Fibroblast of upper back skin (primary cell): ENCODE data around the gene RBKS.
A peak's percentile ranks its signal among the peaks of the same experiment; 100 is the strongest.
"Not testable (repeated sequence)": the region's sequence is repeated elsewhere in the genome, so short reads cannot be mapped to it uniquely, and the experiment has no call there.

ENCODE experiments used
- DNase-seq: peaks from one replicate; pipeline ENCODE4 v3.0.0-alpha.2; 2013

The RBKS gene

GRCh38 chr2:27796791-27797765, 93.1 kb downstream of the RBKS start:
- DNase-seq: peak; percentile 26

DNA sequence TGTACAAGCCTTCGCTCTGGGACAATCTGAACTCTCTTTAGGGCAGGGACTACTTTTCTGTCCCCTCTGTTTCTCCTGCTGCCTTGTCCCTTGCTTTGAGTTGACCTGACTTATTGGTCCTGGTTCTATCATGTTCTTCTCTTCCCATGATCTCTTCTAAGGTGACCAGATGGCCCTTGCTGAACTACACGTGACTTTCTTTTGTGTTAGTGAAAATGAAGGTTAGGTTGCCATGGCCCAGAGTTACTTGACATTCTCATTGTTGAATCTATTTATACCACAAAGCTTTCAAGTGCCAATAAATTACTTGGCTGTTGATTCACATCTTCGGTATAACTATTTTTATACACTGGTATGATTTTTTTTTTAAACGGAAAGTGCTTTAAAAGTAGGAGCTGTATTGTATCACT, 94.3 kb downstream of the RBKS start:
- peak; percentile 63 for DNase-seq

DNA sequence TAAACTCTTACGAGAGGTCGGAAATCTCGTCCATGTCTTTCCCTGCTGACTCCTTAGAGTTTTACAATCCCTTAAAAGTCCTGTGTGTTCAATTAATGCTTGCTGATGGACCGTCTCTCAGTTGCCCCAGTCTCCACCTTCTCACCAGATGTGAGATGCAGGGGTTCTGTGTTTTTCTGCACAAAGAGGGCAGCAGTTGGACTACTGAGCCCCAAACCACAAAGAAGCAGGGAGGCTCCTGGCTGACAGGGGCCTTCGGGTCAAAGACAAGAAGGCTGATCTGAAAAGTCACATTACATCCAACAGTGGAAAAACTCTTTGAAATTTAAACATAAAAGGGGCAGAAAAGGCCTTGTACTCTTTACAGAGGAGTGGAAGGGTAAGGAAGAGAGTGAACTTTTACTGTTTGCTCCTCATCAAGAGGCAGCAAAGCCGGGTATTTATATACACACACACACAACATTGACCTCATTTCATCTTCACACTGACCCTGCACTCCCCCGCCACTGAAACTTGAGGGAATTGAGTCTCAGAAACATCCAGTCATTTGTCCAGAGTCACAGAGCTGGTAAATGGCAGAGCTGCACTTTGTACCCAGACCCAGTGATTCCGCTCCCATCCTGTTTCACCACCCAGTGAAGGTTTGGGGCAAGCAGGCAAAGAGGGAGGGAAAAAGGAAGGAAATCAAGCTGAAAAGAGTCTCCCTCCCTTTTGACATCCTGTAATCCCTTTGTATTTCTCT, 94.9 kb downstream of the RBKS start:
- DNase-seq: peak; percentile 14

GRCh38 chr2:27792759-27793158, 97.4 kb downstream of the RBKS start:
- peak; percentile 75 for DNase-seq

- DNase-seq: no peak
These were observed 99.4 kb downstream of the RBKS start for GRCh38 chr2:27790796-27791195.

GRCh38 chr2:27782701-27783100, 107.5 kb downstream of the RBKS start:
- DNase-seq: no peak

DNA sequence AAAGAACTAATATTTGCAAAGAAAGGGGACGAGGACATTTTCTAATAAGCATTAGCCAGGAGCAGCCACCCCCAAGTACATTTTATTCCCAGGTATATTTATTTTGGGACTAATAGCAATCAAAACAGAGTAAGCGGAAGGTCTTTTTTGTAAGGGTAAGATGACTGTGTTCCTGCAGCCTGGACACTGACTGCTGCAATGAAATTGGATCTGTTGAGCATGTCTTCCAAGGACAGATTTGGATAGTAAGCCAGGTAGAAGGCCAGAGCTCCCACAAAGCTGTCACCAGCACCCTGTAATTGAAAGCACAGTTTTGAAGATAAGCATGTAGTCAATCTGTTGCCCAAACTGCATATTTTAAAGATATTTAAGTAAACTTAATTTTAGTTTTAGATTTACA, 108.7 kb downstream of the RBKS start:
- DNase-seq: no peak

DNA sequence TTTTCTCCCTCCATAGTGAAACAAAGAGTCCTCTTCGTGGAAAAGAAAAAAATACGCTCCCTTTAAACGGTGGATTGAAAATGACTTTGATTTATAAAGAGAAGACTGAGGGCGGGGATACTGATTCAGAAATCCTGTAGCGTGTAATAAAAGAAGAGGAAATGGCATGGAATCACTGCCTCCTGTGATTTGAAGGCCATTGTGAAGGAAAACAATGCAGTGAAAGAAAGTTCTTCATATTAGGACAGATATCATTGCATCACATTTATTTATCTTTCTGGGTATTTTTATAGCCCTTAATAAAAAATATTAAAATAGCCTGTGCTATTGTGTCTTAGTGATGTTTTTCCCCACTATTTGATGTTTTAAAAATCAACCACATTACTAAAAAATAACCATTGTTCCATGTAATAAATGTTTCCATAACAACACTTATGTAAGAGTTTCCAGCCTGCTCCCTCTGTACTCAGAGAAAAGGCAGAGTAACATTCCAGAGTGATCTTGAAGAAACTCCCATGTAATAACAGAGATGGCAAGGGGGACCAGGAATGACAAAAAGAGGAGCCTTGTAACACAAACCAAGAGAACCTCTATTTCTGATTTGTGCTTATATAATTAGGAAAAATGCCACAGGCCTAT, 110.7 kb downstream of the RBKS start:
- no peak for DNase-seq

- DNase-seq: no peak
These were observed 113.5 kb downstream of the RBKS start for GRCh38 chr2:27776696-27777095.

GRCh38 chr2:27776097-27776496, 114.1 kb downstream of the RBKS start:
- DNase-seq: peak; percentile 45

DNA sequence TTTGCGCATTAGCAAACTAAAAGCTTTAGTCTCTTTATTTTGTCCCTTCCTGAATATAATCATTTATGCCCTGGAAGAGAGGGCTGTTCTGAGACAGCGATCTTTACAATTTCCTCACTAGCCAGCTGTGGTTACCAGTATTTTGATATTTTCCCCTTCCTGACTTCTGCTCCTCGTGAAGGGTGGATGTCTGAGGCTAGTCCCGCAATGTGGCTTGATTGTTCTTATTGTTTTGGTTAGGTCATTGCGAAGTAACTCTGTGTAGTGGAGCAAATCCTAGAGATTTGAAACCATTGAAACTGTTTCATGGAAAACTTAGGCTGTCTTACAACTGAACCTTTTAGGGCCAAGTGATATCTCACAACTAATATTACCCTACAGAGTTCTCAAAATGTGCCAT, 116.2 kb downstream of the RBKS start:
- DNase-seq: no peak

- no peak for DNase-seq
These were observed 117.4 kb downstream of the RBKS start for GRCh38 chr2:27772804-27773203.

GRCh38 chr2:27771548-27772335, 118.4 kb downstream of the RBKS start, which contains the start of gene MRPL33:
Gene MRPL33, plus strand, starts transcription at chr2:27771719. Its CDS starts 59 bp downstream, at chr2:27771778.
- peak; percentile 88 for DNase-seq

- no peak for DNase-seq
These were observed 119.0 kb downstream of the RBKS start for GRCh38 chr2:27771202-27771547.

- DNase-seq: no peak
These were observed 123.9 kb downstream of the RBKS start for GRCh38 chr2:27766287-27766661.

DNA sequence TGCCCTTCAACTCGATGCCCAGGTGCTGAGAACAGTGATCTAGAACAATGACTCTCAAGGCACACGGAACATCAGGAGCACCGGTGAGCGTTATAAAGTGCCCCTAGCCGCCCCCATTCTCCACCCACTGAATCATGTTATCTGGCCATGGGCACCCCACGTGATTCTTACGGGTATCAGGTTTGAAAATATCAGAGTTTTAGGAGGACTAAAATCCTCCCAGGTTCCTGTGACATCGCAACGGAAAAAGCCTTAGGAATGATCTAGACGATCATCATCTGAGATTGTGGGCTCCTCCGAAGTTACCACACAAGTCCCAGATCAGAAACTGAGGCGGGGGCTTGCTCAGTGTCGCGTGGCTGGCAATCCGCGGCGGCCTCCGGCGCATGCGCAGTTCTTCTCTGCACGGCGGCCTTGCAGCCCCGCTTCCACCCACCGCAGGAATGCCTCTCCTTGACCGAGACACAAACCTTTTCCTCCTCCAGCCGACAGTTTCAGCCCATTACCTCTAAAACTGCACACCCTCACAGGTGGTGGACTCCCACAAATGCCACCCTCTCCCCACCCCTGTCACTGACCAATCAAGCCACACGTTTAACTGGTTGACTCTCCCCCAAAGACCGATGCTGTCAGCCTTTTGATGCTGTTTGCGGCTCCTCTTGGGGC, 124.4 kb downstream of the RBKS start:
- peak; percentile 52 for DNase-seq

DNA sequence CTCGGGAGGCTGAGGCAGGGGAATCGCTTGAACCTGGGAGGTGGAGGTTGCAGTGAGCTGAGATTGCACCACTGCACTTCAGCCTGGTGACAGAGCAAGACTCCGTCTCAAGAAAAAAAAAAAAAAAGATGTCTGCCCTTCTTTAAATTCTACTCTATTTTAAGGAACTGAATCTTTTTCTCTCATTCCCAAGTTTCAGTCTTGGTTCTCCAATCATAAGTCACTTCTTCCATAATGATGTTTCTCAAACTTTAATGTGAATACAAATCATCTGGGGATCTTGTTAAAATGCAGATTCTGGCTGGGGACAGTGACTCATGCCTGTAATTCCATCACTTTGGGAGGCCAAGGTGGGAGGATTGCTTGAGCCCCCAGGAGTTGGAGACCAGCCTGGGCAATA, 125.7 kb downstream of the RBKS start:
- not testable (repeated sequence) for DNase-seq

- no peak for DNase-seq
These were observed 126.3 kb downstream of the RBKS start for GRCh38 chr2:27763907-27764267.

DNA sequence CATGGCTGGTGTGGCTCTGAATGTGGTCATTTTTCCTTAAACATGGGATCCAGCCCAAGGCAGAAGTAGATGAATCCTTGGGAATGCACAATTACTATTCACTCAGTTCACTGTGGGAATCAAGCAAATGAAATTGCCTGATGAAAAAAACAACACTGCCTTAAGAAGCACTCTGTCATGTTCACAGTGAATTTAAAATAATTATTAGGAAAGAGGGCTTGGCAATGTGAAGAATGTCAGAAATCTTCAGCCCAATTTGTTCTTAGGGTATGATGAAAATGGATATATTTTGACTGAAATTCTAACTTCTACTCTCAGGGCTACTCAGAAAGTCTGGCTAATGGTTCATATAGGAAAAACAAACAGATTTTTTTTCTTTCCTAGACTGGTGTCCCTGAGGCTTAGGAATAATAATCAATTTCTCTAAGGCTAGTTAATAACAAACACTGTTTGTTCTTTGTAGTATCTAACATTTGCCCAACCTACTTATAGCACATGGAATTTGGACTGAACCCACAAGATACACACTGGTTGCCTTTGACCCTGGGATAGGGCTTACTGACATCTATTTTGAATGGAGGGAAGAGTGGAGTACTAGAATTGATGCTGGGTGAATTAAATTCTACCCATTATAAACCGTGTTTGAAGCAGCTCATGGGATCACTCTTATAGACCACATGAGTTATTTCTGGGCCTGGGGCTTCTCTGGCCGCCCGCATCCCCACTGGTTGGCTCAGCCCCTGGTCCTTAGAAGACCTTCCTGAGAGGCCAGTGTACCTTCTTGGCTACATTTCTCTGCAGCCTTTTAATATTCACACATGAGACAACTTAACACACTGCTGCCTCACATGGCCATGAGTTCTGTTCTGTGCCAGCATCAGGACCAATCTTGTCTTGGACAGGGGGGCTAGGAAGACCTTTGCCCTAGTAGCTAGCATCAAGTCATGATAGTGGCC, 127.0 kb downstream of the RBKS start:
- DNase-seq: peak; percentile 66

DNA sequence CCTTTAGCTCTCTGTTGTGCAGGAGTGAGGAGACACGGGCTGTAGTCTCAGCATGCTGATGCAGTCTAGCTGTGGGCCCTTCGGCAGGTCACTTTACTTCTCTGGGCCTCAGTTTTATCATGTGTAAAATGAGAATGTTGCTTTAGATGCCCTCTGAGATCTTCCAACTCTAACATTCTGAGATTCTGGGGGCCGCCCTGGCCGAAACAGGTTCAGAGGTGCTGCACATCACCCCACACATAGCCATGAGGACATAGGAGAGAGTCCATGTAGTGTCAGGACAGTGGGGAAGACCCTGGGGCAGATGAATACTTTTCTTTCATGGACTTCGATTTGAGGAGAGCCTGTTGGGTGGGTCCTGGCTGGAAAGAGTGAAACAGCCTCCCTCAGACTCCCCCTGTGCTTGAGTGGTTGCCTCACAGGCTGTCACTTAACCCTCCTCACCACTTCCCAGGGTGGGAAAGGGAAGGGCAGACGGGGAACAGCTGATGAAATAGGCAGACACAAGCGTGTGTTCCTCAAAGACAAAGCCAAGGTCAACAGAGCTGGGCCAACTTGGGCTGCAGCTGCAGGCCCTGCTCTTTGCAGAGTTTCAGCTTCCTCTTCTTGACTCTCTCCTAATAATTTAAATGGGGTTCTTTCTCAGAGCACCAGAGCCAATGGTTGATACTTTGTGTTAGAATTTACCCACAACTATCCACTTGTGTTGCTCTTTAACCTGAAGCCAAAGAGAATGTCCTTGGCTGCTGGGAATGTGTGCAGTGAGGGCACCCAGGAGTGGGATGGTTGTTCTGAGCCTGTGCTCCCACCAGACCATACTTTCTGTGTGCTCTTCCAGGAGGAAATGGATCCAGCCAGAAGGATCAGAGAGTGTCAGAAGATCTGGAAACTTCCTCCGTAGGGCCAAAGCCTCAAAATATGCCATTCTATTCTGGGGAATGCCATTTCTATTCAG, 133.4 kb downstream of the RBKS start:
- peak; percentile 78 for DNase-seq
